ENCODE measurements around the gene CADPS. TPM values are rescaled to one million over a fixed set of nuclear protein-coding genes. Genes with fewer than 3 reads are reported as not detected.

CADPS gene
- total and polyA plus RNA-seq, 2 of the 4 experiments (the other 2 are of a cell fraction) = not detected

GRCh38 chr3:62832553-62832952 lies 42.7 kb downstream of the CADPS start:
- ATAC-seq (ENCODE audit: low read depth) = no peak
- Histone ChIP-seq H4K5ac (ENCODE audit: low read depth, low read length) (no peak overlapping the region), H2BK20ac (ENCODE audit: low read depth, low read length) (no peak overlapping the region), H3K4me3 (ENCODE audit: insufficient read depth, low read depth, low read length) (no peak overlapping the region), H3K4ac (ENCODE audit: low read depth, low read length) (no peak overlapping the region), H3K56ac (ENCODE audit: extremely low read depth, insufficient read depth, low read length) (no peak overlapping the region), H3K4me2 (ENCODE audit: low read depth, low read length) (no peak overlapping the region), H3K27ac (ENCODE audit: insufficient read depth, low read length) (no peak overlapping the region), H2BK120ac (ENCODE audit: low read depth, low read length) (no peak overlapping the region), H4K20me1 (ENCODE audit: insufficient read depth, low read length) (no peaks in the 10 kb centered on the region), H3K9ac (ENCODE audit: low read depth, low read length) (no peak overlapping the region), H3K14ac (replicated peaks; ENCODE audit: low read depth, low read length) (no peak overlapping the region), H3K18ac (ENCODE audit: low read depth, low read length) (no peak overlapping the region), H3K4me1 (ENCODE audit: control insufficient read depth, insufficient read depth, low read length) (no peaks in the 10 kb centered on the region), H4K8ac (ENCODE audit: low read depth in 2 of 2, low read length in 2 of 2) (no peak overlapping the region), H2AK5ac (ENCODE audit: low read depth, low read length) (no peak overlapping the region), H3K79me1 (ENCODE audit: low read depth in 1 of 2, low read length in 2 of 2) (no peaks in the 10 kb centered on the region), H2BK5ac (ENCODE audit: low read depth, low read length, poor library complexity, severe bottlenecking) (no peak overlapping the region), H3K27me3 (ENCODE audit: control insufficient read depth, insufficient read depth, low read length) (no peaks in the 10 kb centered on the region), H3K23ac (ENCODE audit: low read depth, low read length) (no peak overlapping the region), H4K91ac (ENCODE audit: insufficient read depth, low read depth, low read length) (no peak overlapping the region), H2AFZ (replicated peaks; ENCODE audit: low read length, poor library complexity) (no peak overlapping the region), H2BK15ac (ENCODE audit: low read depth, low read length) (no peak overlapping the region), H3K36me3 (ENCODE audit: control insufficient read depth, insufficient read depth, low read length) (no peaks in the 10 kb centered on the region), H3K9me3 (ENCODE audit: control insufficient read depth, insufficient read depth, low read length) (no peaks in the 10 kb centered on the region), H2AK9ac (replicated peaks; ENCODE audit: low read depth, low read length, poor library complexity) (no peak overlapping the region), H3K9me1 (ENCODE audit: insufficient read depth, low read length) (no peaks in the 10 kb centered on the region)
- dilution Hi-C loops (cut with HindIII; ENCODE audit: low sequenced_read_pairs, unreplicated experiment) = no loop called here
- TF ChIP-seq USF2 (IDR thresholded peaks at IDR 0.05; ENCODE audit: low read depth, low read length) = no peak
- TF ChIP-seq BHLHE40 (IDR thresholded peaks at IDR 0.05; ENCODE audit: low read depth, low read length) = no peak
- TF ChIP-seq FOS (IDR thresholded peaks at IDR 0.05; ENCODE audit: low read depth, low read length) = no peak
- no peak for TF ChIP-seq MAZ (IDR thresholded peaks at IDR 0.05; ENCODE audit: borderline replicate concordance, low read depth, low read length)
- TF ChIP-seq MAFK (IDR thresholded peaks at IDR 0.05; ENCODE audit: low read depth, low read length) = no peak
- no peak for TF ChIP-seq RAD21 (IDR thresholded peaks at IDR 0.05; ENCODE audit: low read length)
- TF ChIP-seq CTCF (conservative IDR thresholded peaks at IDR 0.05; ENCODE audit: low read depth, low read length) = no peak
- DNase-seq = no peak
- POLR2A ChIA-PET (ENCODE audit: unreplicated experiment) = no interaction called here
- in situ Hi-C loops (cut with MboI; ENCODE audit: low sequenced_read_pairs) = no loop called here
- no TSS peak for BruUV-seq (replicated peaks)
- no CpG with 5 or more reads among the region's 7 CpGs for WGBS, 2 experiments (ENCODE audit: extremely low coverage in 2 of 2, insufficient read length in 1 of 2)
- CTCF ChIA-PET = no interaction called here
- intact Hi-C loops (cut with micrococcal nuclease) = no loop called here
